NK-92 treated with Interleukin-12 subunit alpha and Interleukin-12 subunit beta, amount 100 ng/mL, for 24 hours (cell line): ENCODE results near the gene PLPP7.
A peak's percentile ranks its signal among the peaks of the same experiment; 100 is the strongest.
"Not testable (repeated sequence)": the region's sequence is repeated elsewhere in the genome, so short reads cannot be mapped to it uniquely, and the experiment has no call there.

Experiments
- DNase-seq: peaks from one replicate; lab custom pipeline; 2025; lab: John Stamatoyannopoulos, UW

PLPP7 gene

GRCh38 chr9:131330814-131331600 is 41.5 kb downstream of the PLPP7 start:
- DNase-seq = no peak

DNA sequence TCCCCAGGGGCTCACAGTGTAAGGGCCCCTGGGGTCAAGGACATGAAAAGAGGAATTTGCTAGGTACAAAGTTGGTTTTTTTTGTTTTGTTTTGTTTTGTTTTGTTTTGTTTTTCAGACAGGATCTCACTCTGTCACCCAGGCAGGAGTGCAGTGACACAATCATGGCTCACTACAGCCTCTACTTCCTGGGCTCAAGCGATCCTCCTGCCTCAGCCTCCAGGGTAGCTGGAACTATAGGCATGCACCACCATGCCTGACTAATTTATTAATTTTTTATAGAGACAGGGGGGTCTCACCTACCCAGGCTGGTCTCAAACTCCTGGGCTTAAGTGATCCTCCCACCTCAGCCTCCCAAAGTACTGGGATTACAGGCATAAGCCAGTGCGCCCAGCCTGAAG is 42.5 kb downstream of the PLPP7 start:
- not testable (repeated sequence) for DNase-seq

- no peak for DNase-seq
Measured at GRCh38 chr9:131333771-131334628, 44.5 kb downstream of the PLPP7 start.

GRCh38 chr9:131334629-131335367 is 45.3 kb downstream of the PLPP7 start:
- DNase-seq = no peak

- DNase-seq = no peak
Measured at GRCh38 chr9:131335368-131335755, 45.8 kb downstream of the PLPP7 start.

DNA sequence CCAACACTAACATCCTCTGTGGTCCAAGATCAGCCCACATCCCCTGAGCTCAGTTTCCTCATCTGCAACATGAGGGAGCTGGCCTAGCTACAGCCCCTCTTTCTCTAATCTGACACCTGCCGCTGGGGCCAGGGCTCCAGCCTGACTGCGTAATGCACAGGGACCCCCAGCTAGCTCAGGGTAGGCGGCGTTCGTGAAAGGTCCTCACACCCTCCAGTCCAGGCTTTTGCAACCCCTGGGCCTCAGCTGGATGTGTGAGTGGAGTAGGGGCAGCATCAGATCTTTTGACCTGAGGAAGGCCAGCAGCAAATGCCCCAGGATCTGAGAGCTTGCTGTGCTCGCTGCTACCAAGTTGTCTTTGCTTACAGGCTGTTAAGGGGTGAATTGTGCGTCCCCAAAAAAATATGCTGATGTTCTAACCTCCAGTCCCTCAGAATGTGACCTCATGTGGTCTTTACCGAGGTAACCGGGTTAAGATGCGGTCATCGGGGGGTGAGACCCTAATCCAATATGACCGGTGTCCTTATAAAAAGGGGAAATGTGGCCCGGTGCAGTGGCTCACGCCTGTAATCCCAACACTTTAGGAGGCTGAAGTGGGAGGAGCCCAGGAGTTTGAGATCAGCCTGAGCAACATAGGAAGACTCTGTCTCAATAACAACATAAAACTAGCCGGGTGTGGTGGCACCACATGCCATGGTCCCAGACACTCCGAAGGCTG is 47.8 kb downstream of the PLPP7 start:
- DNase-seq = no peak

DNA sequence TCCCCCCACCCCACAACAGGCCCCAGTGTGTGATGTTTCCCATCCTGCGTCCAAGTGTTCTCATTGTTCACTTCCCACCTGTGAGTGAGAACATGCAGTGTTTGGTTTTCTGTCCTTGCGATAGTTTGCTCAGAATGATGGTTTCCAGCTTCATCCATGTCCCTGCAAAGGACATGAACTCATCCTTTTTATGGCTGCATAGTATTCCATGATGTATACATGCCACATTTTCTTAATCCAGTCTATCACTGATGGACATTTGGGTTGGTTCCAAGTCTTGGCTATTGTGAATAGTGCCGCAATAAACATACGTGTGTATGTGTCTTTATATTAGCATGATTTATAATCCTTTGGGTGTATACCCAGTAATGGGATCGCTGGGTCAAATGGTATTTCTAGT is 49.7 kb downstream of the PLPP7 start:
- not testable (repeated sequence) for DNase-seq

DNA sequence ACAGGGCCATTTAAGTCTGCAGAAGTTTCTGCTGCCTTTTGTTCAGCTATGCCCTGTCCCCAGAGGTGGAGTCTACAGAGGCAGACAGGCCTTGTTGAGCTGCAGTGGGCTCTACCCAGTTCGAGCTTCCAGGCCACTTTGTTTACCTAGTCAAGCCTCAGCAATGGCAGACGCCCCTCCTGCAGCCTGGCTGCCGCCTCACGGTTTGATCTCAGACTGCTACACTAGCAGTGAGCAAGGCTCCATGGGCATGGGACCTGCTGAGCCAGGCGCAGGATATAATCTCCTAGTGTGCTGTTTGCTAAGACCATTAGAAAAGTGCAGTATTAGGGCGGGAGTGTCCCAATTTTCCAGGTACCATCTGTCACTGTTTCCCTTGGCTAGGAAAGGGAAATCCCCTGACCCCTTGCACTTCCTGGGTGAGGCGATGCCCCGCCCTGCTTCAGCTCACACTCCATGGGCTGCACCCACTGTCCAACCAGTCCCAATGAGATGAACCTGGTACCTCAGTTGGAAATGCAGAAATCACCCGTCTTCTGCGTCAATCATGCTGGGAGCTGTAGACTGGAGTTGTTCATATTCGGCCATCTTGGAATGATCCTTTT is 55.5 kb downstream of the PLPP7 start:
- DNase-seq = not testable (repeated sequence)

GRCh38 chr9:131346559-131346958 is 57.0 kb downstream of the PLPP7 start:
- no peak for DNase-seq

DNA sequence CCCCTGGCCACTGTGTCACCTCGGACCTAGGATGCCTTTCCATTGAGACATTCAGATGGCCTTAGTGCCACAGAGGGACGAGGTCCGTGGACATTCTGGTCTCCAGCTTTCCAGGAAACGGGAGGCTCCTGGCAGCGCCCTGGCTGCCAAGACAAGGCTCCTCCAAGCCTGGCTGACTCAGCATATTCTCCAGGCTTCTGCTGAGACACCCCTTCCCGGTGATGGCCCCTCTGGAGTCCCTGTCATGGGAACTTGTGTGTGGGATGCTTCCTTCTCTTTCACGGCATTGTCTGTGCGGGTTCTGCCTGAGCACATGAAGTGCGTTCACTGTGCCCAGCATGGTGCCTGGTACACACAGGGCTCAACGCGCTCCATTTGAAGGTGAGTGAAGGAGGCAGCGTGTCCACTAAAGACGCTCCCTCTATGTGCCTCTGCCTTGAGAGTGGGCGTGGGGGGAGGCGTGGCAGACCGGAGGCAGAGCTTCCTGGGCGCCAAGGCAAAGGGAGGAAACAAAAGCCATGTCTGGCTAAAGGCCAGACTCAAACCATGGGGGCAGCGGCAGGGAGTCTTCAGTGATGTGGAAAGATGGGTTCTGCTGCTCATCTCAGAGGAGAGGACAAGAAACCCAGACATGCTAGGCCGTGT is 58.0 kb downstream of the PLPP7 start:
- no peak for DNase-seq

DNA sequence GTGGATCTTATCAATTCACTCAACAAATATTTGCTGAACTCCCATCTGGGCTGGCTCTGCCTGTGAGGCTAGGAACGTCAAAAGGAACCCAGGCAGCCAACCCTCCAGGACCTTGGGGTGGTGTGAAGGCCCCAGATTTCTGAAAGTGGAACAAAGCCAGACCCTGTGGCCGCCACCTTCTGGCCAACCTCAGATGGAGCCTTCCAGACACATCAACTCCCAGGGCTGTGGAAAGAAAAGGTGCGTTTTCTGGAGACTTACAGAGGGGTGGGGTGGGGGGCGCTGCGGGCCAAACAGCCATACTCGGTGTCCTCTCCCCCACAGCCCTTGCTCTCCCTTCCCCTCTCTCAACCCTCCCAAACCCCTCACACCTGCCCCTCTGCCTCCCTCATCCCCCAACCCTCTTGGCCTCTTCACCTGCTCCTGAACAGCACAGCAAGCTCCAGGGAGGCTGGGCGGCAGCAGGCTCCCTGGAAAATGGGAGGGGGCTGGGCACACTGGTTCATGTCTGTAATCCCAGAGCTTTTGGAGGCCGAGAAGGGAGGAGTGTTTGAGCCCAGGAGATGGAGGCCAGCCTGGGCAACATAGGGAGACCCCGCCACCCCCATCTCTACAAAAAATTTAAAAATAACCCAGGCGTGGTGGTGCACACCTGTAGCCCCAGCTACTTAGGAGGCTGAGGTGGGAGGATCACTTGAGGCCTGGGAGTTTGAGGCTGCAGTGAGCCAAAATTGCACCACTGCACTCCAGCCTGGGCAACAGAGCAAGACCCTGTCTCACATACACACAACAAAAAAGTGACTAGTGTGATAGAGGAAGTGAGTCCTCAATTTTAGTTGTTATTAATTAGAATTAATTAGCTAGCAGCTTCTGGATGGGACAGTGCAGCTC is 59.4 kb downstream of the PLPP7 start:
- DNase-seq = no peak

- DNase-seq = no peak
Measured at GRCh38 chr9:131349522-131349880, 60.0 kb downstream of the PLPP7 start.

DNA sequence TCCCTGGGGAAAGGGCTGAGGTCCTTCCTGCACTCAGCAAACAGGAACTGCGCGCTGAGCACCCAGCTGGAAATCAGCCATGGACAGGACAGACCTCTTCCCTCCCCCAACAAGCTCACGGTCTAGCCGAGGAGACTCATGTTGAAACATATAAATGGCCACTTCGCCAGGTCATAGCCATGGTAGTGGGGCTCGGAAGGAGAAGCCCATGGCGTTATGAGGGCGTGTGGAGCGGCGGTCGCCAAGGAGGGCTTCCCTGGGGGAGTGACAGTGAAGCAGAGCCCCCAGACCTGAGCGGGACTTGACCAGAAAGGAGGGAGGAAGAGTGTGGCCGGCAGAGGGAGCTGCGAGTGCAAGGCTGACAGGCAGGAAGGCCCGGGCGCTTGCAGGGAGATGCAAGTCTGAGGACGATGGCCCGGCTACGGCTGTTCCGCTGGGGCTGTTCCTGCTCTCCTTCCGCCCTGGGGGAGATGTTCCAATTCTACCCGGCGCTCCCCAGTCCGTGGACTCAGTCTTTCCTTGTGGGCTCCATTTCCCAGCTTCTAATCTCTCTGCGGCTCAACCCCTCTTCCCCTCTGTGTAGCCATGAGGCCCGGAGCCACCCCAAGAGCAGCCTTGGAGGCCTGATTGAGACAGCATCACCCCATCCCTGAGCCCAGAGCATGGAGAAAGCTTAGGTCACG is 60.5 kb downstream of the PLPP7 start:
- DNase-seq = peak; percentile 50

- DNase-seq = not testable (repeated sequence)
Measured at GRCh38 chr9:131356479-131356878, 67.0 kb downstream of the PLPP7 start.

- no peak for DNase-seq
Measured at GRCh38 chr9:131358556-131358955, 69.0 kb downstream of the PLPP7 start.
